COLO829 (cell line): ENCODE data around the gene KSR1.

Source experiments
- DNase-seq: peaks from one replicate; pipeline ENCODE4 v3.0.0; 2012; ENCODE audit warnings: low spot score

The KSR1 gene

DNA sequence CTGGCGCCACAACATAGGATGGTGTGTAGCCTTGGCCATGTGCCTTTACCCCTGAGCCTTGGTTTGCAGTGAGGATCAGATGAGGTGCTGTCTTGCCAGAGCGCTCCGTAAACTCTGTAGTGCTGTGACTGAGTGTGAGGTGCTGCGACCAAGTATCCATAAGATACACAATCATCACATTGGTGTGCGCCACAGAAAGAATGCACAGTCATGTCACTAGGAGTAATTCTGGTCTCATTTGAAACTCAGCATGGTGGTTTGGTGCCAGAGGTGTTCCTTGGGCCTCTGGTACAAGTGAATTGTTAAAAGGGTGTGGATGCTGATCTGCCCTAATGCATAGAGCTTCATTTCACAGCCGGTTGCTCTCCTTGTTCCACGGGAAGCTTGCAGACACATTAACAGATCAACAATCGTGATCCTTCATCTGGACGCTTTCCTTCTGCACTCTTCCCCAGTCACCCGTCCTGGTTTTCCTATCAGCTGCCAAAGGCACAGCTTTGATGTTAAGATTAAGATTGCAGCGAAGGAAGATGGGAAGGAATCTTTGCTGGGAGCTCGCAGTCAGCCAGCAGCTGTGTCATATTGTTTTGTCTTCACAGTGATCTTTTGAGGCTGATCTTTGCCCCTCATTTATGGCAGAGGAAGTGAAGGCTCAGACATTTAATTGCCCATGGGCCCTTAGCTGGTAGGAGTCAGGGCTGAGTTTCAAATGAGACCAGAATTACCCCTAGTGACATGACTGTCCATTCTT is 79.1 kb downstream of the KSR1 start:
- DNase-seq, result no peak

DNA sequence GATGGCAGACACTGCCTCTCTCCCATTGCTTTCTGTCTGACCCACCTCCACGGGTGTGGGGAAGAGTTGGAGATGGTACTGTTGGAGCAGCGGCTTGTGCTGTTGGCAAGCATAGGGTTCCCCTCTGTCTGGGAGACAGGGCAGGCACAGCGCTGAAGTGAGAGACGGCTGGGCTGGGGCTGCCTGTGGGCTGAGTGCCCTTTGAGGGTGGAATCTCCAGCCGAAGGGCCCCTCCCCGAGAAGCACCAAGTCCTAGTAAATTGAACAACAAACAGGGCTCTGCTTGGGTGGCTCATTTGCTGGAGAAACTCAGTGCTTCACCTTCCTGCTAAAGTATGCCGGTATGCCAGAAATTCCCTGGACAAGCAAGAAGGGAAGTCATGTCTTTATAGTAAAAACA is 79.7 kb downstream of the KSR1 start:
- no peak for DNase-seq

DNA sequence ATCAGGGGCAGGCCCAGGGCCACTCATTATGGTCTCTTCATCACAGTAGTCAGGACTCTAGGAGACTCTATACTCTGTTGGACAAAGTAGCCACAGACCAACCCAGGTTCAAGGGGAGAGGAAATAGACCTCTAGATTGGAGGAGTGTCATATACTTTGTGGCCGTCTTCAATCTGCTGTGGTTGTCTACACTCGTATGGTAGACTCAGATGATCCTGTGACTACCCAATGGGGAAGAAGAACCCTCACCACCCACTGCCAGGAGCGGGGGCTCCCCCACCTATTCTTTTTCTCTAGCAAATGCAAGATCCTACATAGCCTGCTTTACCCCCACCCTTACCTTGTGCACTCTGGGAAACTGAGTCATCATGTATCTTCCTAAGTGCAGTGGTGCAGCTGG is 80.5 kb downstream of the KSR1 start:
- no peak for DNase-seq

DNA sequence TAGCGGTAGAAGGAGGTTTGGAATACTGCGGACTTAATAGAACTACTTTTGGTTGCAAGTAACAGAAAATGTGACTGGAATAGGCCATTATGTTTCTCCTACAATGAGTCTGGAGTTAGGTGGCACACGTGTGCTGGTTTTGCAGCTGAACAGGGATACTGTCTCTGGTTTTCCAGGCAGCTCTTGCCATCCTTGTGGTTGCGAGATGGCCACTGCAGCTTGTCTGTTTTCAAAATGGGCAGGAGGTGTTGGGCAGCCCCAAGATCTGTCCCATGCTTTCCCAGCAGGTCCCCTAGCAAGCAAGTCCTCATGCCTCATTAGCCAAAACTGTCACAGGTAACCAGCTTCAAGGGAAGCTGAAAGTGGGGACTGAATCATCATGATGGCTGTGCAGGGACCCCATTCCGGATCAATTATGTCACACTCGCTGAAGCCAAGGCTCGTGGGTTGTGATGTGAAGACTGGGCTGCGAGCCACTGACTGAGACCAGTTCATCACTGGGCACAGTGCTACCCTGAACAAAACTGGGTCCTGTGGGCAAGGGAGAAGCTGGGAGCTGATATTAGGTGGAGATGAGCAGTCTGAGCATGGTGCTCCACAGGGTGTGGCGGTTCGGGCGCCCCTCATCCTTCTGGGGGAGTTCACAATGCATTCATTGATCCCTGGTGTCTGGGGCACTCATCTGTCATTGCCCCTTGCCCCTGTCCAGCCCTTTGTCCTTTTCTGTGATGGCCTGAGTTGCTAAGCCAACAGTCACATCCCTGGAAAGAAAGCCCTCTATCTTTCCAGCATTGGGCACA is 82.1 kb downstream of the KSR1 start:
- DNase-seq, result no peak

DNA sequence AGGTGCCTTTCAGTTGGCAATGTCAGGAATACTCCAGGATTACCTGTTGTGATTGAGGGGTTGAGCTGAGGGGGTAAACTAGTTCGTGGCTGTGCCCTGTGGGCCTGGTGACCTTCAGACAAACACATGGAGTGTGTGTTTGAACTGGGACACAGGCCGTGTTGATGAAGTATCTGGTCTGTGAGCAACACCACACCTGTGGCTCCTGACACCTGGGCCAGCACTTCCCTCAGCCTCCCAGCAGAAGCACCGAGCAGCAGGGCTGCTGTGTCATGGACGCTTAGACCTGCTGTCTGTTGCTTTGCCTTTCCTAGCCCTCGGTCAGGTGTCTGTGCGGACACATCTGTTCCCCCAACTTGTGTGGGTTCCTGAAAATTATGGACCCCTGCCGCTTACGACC is 82.9 kb downstream of the KSR1 start:
- no peak for DNase-seq

DNA sequence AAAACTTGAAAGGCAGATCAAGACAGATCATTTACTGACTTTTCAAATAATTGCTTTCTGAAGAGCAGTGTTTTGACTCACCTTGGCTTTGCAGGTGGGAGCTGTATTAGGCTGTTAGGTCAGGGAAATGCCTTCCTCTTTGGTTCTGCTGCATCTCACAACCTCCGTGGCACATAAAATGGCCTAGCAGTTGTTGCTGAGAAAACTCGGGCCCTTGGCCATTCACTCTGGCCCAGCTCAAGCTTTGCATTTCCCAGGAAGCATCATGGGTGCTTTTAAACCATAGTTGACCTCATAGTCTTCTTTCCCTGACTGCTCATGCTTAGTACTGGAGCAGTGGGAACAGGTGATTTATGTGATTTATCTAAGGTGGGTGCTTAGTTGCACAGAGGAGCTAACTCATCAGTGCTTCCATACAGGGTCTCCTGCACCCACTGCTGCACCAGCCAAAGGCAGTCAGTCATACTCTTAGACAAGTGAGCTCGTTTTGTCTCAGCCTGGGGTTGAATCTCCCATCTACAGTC is 83.6 kb downstream of the KSR1 start:
- DNase-seq, result no peak

DNA sequence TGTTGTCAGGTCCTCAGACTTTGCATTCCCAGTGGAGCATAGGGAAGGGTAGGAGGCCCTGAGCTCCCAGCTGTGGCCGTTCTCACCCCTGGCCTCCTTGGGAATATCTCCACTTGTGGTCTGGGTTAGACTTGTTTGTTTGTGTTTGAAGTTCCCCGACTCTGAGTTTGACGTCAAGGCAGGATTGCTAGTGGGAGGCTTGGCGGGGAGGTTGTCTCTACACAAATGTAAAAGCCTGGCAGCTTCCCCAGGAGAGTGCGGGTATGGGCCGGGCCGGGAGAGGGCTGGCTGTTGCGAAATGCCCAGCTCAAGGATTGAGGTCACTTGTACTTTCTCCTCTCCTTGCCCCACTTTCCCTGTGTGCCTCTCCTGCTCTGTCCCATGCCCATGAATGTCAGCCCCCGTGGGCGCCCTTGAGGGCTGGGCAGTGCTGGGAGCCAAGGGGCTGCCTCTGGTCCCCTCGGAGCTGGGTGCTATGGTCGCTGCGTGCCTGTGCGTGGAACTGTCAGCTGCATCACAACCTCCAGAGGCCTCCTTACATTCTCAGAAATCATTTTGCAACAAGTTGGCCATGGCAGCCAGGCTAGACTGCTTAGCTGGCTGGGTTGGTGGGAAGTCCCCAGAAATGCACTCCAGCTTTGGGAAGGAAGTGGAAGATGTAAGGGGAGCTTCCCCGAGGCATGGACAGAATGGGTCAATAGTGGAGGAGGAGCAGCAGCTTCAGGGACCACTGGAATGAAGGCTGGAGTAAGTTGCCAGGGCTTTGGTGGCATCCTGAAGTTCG is 84.3 kb downstream of the KSR1 start:
- DNase-seq, result no peak

DNA sequence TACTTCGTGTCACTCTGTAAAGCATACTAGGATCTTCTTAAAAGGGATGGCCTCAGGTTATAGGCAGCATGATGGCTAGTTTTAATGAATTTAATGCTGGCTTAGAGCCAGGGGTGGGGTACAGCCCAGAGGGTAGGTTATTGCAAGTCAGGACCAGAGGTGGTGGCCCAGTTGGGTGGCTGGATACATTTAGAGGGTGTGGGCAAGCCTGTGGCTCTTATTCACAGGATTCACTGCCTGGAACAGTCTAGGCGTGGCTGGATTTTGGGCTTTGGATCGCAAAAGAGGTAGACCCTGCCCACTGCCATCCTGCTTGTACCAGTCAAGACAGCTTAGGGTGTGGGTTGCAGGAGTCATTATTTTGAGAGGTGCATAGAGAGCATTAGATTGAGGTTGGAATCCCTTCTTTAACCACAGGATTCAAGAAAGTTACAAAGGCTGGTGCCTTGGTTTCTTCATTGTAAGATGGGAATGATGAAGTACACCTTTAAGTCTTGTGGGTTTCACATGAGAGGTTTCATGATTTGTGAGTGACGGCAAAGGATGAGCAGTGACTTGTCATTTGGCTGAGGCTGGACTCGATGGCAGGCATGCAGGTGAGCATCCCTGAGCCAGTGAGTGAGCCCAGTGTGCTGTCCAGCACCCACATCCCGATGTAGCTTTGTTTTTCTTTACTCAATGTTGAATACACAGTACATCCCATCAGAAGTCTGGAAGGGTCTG is 85.2 kb downstream of the KSR1 start:
- DNase-seq, result no peak

DNA sequence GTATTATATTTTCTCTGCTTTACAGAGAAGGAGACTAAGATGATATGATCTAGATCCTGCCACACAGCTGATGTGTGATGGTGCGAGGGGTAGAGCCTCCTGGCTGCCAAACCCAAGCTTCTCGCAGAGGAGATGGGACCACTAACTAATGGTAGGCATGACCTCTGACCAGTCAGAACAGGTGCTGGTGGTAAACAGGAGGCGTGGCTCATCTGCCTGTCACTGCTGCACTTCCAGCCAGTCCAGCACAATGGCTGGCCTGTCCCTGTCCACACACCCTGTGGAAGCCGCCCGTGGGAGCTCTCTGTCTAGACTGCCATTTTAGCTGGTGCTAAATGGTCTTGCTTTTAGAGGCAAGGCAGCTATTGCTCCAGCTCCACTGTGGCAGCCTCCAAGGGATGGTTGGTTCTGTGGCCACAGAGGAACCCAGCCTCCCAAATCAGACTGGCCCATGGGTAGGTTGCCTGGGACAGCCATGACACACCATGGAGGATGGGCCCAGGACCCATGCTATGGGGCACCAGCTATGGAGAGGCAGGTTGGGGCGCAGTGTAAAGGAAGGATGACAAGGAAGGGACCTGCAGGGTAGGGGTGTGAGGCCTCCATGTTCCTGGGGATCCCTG is 86.7 kb downstream of the KSR1 start:
- no peak for DNase-seq

DNA sequence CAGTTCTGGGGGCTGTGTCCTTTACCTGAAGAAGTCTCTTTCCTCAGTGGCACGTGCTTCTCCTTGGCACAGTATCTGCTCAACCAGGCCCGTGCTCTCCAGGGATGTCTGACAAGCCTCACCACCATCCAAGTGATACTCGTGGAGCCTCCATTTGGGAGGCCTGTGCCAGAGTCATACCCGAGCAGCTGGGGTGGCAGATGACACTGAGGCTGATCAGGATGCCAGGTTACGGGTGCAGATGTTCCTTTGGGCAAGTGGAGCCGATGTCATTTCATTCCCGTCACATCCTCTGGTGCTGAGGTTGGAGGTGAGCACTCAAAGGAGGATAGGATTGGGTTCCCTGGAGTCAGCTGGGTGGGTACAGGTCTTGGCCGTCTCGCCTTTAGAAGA is 87.2 kb downstream of the KSR1 start:
- DNase-seq, result no peak

DNA sequence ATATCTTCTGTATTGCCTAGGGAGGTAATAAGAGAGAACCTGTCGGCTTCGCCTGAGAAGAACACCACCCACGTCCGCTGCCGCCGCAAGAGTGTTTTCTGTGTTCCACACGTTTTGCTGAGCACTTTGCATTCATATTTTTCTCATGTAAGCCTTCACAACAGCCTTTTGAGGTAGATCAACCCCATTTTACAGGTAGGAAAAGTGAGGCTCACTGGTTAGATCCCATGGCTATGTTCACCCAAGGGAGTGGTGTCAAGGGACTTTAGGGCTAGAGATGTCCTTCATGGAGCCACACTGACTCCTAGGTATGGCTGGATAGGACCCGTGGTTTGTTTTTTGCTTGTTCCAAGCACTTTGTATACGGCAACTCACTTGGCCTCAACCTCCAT is 87.7 kb downstream of the KSR1 start:
- DNase-seq, result no peak

DNA sequence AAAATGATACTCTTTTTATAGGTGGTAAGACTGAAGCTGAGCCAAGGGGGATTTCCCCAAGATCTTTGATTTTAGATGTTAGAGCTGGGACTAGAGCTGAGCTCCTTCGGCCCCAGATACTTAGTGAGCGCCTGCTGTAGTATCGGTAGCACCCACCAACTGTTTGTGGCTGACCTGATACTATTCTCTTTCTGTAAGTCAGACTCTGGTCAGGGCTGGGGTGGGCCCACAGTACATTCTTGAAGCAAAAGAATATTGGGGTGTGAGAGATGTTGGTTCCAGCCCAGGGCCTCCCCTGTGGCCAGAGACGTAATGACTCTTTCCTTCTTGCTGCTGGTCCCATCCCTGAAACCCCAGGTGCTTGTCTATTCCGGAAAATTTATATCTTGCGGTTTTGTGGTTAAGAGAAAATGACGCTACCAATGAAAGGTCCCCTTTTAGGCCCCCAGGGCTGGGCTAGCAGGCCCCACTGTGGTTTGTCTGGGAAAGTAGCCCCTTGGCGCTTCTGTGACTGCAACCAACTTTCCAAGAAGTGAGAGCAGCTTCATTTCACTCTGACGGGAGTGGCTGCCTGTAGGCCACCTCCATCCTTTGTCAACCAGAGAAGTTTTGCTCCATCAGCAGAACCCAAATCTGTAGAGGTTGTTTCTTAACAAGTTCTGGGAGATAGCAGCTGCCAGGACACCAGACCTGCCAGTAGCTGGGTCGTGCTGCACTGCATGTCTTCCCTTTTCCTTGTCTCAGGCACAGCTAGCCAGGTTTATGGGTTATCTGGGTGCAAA is 88.3 kb downstream of the KSR1 start:
- DNase-seq, result no peak

DNA sequence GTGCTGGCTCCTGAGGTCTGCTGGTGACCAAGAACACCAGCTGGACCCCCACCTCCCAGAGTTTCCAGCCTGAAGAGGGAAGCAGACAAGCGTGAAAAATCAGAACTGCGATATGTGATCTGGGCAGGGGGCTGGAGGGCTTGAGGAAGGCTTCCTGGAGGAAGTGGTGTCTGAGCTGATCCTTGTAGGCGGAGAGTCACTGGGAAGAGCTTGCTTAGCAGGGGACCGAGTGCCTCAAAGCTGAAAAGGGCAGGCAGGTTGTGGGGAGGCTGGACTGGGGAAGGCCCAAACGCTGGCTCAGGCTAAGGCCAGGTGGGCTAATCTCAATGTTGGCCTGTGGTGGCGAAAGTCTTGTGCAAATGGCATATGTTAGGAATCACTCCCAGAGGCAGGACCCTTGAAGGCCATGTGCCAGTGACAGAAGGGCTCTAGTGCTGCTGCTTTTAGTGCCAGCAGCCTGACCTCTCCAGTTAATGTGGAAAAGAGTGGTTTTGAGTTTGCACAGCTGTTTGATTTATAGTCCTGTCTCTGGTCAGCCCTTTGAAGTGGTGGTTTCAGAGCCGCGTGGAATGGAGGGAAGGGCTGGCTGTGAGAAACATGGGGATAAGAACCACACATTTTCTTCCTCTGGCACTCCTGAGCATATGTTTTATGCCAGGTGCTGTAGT is 89.4 kb downstream of the KSR1 start:
- DNase-seq, result no peak

DNA sequence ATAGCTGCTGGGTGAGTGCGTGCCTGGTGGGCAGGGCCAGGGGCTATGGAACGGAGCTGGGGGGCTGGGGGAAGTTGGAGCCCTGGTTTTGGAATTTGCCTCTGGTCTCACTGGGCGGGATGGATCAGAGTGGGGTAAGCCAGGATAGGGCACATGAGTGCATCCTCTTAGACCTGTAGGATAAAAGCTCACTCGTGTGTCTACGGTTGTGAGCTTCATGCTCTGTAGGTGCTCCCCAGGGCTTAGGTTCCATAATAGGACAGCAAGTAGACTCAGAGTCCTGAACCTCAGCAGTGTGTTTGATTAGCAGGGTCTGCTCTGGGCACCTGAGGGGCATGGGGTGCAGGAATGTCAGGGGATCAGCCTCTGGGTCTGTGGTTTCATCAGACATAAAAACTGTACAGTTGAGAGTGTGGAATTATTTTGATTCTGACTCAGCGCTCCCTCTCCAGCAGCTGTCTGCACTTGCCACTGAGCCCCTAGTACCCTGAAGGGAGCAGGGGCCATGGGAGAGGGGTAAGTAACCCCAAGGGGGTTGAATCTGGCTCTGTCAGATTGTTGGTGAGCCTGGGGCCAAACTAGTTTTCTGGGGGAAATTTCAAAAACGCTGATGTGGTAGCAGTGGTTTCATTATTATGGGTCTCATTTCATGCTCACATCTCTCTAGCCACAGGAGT is 90.5 kb downstream of the KSR1 start:
- DNase-seq, result no peak

DNA sequence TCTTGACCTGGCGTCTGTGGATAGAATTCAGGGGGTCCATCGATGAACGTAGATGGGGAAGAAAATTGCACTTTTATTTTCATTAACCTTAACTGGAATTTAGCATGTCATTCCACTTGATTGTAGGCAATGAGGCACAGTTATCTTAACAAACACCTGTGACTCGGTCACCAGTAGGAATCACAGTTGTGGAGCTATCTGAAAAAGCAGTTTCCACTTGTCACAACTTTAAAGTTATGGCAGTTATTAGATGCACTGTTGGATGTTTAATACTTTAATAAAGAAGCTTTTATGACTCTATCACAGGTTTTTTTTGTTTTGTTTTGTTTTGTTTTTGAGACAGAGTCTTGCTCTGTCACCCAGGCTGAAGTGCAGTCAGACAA is 91.0 kb downstream of the KSR1 start:
- DNase-seq, result no peak

DNA sequence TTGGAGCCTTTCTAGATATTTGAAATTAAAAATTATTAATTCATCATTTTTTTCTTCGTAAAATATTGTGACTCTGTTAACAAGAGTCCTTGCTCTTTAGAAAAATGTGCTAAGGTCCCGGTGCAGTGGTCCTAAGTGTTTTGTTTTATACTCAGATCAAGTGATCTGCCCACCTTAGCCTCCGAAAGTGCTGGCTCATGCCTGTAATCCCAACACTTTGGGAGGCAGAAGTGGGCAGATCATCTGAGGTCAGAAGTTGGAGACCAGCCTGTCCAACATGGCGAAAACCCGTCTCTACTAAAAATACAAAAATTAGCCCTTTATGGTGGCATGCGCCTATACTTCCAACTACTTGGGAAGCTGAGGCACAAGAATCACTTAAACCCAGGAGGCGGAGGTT is 92.1 kb downstream of the KSR1 start:
- no peak for DNase-seq

DNA sequence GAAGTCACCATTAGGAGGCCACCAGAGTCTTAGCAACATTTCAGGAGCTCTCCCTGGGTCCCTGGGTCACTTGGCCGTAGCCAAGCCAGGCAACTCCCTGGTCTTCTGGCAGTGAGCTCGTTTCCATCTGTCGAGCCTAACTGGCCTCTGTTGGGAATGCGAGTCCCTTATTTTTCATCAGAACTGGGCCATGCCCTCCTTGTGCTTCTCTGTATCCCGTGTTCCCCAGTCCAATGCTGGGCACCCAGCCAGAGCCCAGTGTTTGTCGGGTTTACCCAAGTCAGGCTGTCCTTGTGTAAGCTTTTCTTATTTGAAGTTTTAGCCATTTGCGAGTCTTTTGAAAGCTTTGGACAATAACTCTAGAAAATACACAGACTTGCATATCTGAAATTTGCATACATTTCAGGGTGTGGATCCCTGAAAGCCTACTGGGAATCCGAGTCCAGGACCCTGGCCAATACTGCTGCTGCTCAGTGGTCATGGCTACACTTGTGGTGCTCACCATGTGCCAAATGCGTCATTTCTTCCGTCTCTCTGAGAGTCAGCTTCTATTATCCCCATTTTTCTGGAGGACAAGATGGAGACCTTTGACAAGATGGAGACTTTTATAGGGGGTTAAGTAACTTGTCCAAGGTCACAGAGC is 93.1 kb downstream of the KSR1 start:
- DNase-seq, result no peak

DNA sequence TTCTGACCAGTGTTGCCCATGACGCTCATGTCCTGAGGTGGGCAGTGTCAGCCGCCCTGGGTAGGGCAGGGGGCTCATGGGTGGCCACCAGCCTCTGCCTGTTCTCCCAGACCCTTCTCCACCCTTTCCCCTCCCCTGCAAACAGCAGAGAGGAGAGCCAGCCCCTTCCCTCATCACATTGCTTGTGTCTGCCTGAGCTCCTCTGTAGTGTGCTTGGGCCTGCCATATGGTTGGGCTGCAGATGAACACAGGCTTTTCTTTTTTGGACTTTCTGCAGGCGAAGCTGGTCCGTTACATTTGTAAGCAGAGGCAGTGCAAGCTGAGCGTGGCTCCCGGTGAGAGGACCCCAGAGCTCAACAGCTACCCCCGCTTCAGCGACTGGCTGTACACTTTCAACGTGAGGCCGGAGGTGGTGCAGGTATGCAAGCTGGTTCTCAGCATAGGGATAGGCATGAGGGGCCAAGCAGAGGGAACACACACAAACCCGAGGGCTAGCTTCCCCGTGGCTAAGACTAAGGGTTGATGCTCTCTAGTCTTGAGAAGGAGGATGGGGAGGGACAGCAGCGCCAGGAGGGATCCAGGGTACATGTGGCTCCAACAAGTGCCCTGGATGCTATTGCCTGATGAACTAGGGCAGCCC is 94.2 kb downstream of the KSR1 start:
- DNase-seq, result no peak
